HG02981 (cell line): ENCODE data around the gene SRRT.
"Not testable (repeated sequence)": the region's sequence is repeated elsewhere in the genome, so short reads cannot be mapped to it uniquely, and the experiment has no call there.

Source experiments
- ATAC-seq: cut with Tn5 transposase; IDR thresholded peaks from one replicate; pipeline ENCODE4 v1.9.1; 2021; ENCODE audit warnings: mild to moderate bottlenecking, moderate library complexity; ENCODE audit not compliant: unreplicated experiment

SRRT gene

GRCh38 chr7:100923616-100924015, 48.7 kb downstream of the SRRT start:
- not testable (repeated sequence) for ATAC-seq

DNA sequence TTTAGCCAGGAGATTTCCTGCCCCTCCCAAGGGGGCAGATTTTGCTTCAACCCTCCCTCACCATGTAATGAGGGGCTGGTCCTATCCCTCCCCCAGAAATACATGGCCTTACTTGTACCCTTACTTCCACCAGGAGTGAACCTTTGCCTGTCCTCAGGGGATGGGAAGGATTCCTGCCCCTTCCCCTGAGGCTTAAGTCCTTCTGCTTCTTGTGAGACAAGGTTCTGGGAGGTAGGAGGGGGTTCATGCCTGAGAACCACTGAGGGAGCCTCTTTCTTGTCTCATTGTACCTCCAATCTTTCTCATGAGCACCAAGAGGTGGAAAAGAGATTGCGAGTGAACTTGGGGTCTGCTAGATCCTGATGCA, 54.9 kb downstream of the SRRT start:
- no peak for ATAC-seq

GRCh38 chr7:100933734-100934133, 58.8 kb downstream of the SRRT start:
- no peak for ATAC-seq

DNA sequence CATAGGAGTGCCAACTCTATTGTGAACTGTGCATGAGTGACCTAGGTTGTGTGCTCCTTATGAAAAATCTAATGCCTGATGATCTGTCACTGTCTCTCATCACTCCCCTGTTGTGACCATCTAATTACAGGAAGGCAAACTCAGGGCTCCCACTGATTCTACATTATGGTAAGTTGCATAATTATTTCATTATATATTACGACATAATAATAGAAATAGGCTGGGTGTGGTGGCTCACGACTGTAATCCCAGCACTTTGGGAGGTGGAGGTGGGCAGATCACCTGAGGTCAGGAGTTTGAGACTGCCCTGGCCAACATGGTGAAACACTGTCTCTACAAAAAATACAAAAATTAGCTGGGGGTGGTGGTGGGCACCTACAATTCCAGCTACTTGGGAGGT, 60.5 kb downstream of the SRRT start:
- ATAC-seq = not testable (repeated sequence)

DNA sequence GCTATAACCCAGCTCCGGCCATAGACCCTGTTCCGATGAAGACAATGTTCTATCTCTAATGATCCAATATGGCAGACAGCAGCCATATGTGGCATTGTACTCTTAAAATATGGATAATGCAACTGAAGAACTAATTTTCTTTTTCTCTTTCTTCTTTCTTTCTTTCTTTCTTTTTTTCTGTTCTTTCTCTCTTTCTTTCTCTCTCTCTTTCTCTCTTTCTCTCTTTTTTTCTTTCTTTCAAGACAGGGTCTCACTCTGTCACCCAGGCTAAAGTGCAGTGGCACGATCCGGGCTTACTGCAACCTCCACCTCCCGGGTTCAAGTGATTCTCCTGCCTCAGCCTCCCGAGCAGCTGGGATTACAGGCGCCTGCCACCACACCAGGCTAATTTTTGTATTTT, 61.3 kb downstream of the SRRT start:
- ATAC-seq = not testable (repeated sequence)
